WTC11 (cell line): ENCODE data around the gene CAPN15. TPM values are rescaled to one million over a fixed set of nuclear protein-coding genes. Genes with fewer than 3 reads are reported as not detected.

Experiments used
- ATAC-seq: fragments of 200-7000 bp; cut with Tn5 transposase; 2 replicates; pipeline ENCODE4 v1.10.0; 2021; ENCODE audit warnings: mild to moderate bottlenecking, moderate library complexity
- CTCF ChIA-PET: fragments of 300-600 bp; sonication (Branson Sonifier 250); formaldehyde crosslinking; loops from one replicate; lab custom pipeline; 2021; ENCODE audit warnings: antibody characterized with exemption; lab: Charles Lee
- POLR2A ChIA-PET: fragments of 350-600 bp; sonication (Branson Sonifier 250); formaldehyde crosslinking; loops from one replicate; lab custom pipeline; 2021; ENCODE audit warnings: antibody characterized with exemption; lab: Charles Lee
- DNase-seq: peaks from one replicate; pipeline ENCODE4 v3.0.0; 2021; ENCODE audit warnings: low spot score
- H3K27ac Mint-ChIP-seq: 2 replicates; pipeline ENCODE4 v1.8.0; 2021; ENCODE audit warnings: mixed read lengths
- H3K27me3 Mint-ChIP-seq: 2 replicates; pipeline ENCODE4 v1.8.0; 2021; ENCODE audit warnings: low read depth, mild to moderate bottlenecking, moderate library complexity, mixed read lengths
- H3K36me3 Mint-ChIP-seq: 2 replicates; pipeline ENCODE4 v1.8.0; 2021; ENCODE audit warnings: mixed read lengths
- H3K4me1 Mint-ChIP-seq: 2 replicates; pipeline ENCODE4 v1.8.0; 2022; ENCODE audit warnings: mixed read lengths
- H3K4me3 Mint-ChIP-seq: 2 replicates; pipeline ENCODE4 v1.8.0; 2021; ENCODE audit warnings: mild to moderate bottlenecking, moderate library complexity, mixed read lengths
- H3K9me3 Mint-ChIP-seq: 2 replicates; pipeline ENCODE4 v1.8.0; 2021; ENCODE audit warnings: mixed read lengths
- E2F1 ChIP-seq: sonication (generic); formaldehyde crosslinking; IDR thresholded peaks from 2 replicates; pipeline ENCODE4 v1.8.0; 2022; ENCODE audit warnings: mild to moderate bottlenecking, missing genetic modification reagents
- ETV6 ChIP-seq: sonication (generic); formaldehyde crosslinking; IDR thresholded peaks from 2 replicates; pipeline ENCODE4 v1.8.1; 2022; ENCODE audit warnings: mild to moderate bottlenecking, missing genetic modification reagents
- HMGA2 ChIP-seq: fragments of 250-450 bp; sonication (Bioruptor Pico); IDR thresholded peaks from 2 replicates; pipeline ENCODE4 v1.4.0; 2021; ENCODE audit warnings: mild to moderate bottlenecking, moderate library complexity
- JUN ChIP-seq: sonication (generic); formaldehyde crosslinking; IDR thresholded peaks from 2 replicates; pipeline ENCODE4 v1.8.0; 2023; ENCODE audit warnings: mild to moderate bottlenecking, missing genetic modification reagents
- KAT7 ChIP-seq: sonication (generic); formaldehyde crosslinking; IDR thresholded peaks from 2 replicates; pipeline ENCODE4 v1.8.1; 2023; ENCODE audit warnings: missing genetic modification reagents, mild to moderate bottlenecking, borderline replicate concordance
- NR2C2 ChIP-seq: sonication (generic); formaldehyde crosslinking; IDR thresholded peaks from 2 replicates; pipeline ENCODE4 v1.8.0; 2022; ENCODE audit warnings: mild to moderate bottlenecking, missing genetic modification reagents
- PRDM15 ChIP-seq: sonication (generic); formaldehyde crosslinking; IDR thresholded peaks from 2 replicates; pipeline ENCODE4 v1.8.0; 2022; ENCODE audit warnings: missing genetic modification reagents
- RELA ChIP-seq: sonication (generic); formaldehyde crosslinking; IDR thresholded peaks from 2 replicates; pipeline ENCODE4 v1.8.1; 2022; ENCODE audit warnings: missing genetic modification reagents, mild to moderate bottlenecking, borderline replicate concordance
- SMAD4 ChIP-seq: sonication (generic); formaldehyde crosslinking; IDR thresholded peaks from 2 replicates; pipeline ENCODE4 v1.8.0; 2022; ENCODE audit warnings: mild to moderate bottlenecking, missing genetic modification reagents
- TP53 ChIP-seq: sonication (generic); formaldehyde crosslinking; IDR thresholded peaks from 2 replicates; pipeline ENCODE4 v1.8.1; 2023; ENCODE audit warnings: mild to moderate bottlenecking, missing genetic modification reagents
- ZMAT4 ChIP-seq: fragments of 250-450 bp; sonication (Bioruptor Pico); IDR thresholded peaks from 2 replicates; pipeline ENCODE4 v1.9.0; 2021; ENCODE audit warnings: mild to moderate bottlenecking
- total RNA-seq: library from RNA; stranded (reverse); gene quantifications from 3 replicates; pipeline ENCODE4 v1.2.3, GENCODE V29; 2021
- TF ChIP-seq, protein P1 (sequence below): sonication (generic); formaldehyde crosslinking; conservative IDR thresholded peaks from 2 replicates; pipeline ENCODE4 v1.8.1; 2022; ENCODE audit warnings: mild to moderate bottlenecking, missing genetic modification reagents
- TF ChIP-seq, protein P2 (sequence below): sonication (generic); formaldehyde crosslinking; IDR thresholded peaks from 2 replicates; pipeline ENCODE4 v1.8.1; 2023; ENCODE audit warnings: mild to moderate bottlenecking, missing genetic modification reagents, borderline replicate concordance
- TF ChIP-seq, protein P3 (sequence below): fragments of 250-450 bp; sonication (Bioruptor Pico); IDR thresholded peaks from 2 replicates; pipeline ENCODE4 v1.9.0; 2021; ENCODE audit warnings: moderate library complexity, mild to moderate bottlenecking, inconsistent platforms, borderline replicate concordance
- TF ChIP-seq, protein P4 (sequence below): fragments of 250-450 bp; sonication (Bioruptor Pico); IDR thresholded peaks from 2 replicates; pipeline ENCODE4 v2.1.2; 2022; ENCODE audit warnings: mild to moderate bottlenecking, moderate library complexity
- TF ChIP-seq, protein P5 (sequence below): sonication (generic); formaldehyde crosslinking; IDR thresholded peaks from 2 replicates; pipeline ENCODE4 v1.8.0; 2022; ENCODE audit warnings: mild to moderate bottlenecking, missing genetic modification reagents

CAPN15 gene
- total RNA-seq, 1 experiment from 2014 or later: 110 TPM

- ATAC-seq (no peak), DNase-seq (no peak)
- Mint-ChIP-seq H3K27ac (no peak overlapping the region), H3K36me3 (peaks cover 4% of the 10 kb centered on the region; the same call in 1 of the 2 replicates), H3K27me3 (no peaks in the 10 kb centered on the region), H3K4me1 (no peaks in the 10 kb centered on the region), H3K4me3 (no peak overlapping the region), H3K9me3 (no peaks in the 10 kb centered on the region)
- ChIA-PET CTCF (interaction anchor here (1.0 to 1.1 kb wide), 2 partner anchors 28 to 124 kb away, joined by 3 read pairs; no protein-coding TSS in a partner anchor), POLR2A (no interaction called here)
- no peak for TF ChIP-seq HMGA2 (CRISPR knock-in tag)
- TF ChIP-seq ETV6 (CRISPR knock-in tag): no peak
- no peak for TF ChIP-seq SMAD4 (CRISPR knock-in tag)
- TF ChIP-seq RELA (CRISPR knock-in tag): no peak
Observed at GRCh38 chr16:515175-515938, 12.2 kb upstream of the CAPN15 start.

DNA sequence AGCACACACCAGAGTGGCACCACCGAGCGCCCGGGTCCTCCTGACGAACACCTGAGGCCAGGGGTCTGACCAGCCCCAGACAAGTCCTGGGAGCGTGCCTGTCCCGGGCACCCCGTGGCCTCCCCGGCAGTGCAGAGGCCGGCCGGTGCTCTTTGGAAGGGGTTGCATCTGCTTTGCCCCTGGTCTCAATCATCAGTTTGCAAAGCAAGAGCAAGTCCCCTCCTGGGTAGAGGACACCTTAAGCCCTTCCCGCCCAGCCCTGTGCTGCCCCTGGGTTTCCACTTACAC is 11.6 kb upstream of the CAPN15 start:
- no peaks in the 10 kb centered on the region for H3K4me1 Mint-ChIP-seq
- CTCF ChIA-PET: no interaction called here
- ATAC-seq (no peak), DNase-seq (no peak)
- H3K9me3 Mint-ChIP-seq: no peaks in the 10 kb centered on the region
- H3K36me3 Mint-ChIP-seq: peaks cover 2% of the 10 kb centered on the region; the same call in 1 of the 2 replicates
- no peak overlapping the region for H3K4me3 Mint-ChIP-seq
- H3K27ac Mint-ChIP-seq: no peak overlapping the region
- POLR2A ChIA-PET: no interaction called here
- H3K27me3 Mint-ChIP-seq: no peaks in the 10 kb centered on the region
- TF ChIP-seq NR2C2 (no peak), KAT7 (CRISPR knock-in tag) (no peak), TP53 (CRISPR knock-in tag) (no peak), SMAD4 (CRISPR knock-in tag) (no peak), ZMAT4 (CRISPR knock-in tag) (no peak), JUN (CRISPR knock-in tag) (no peak), E2F1 (CRISPR knock-in tag) (no peak), PRDM15 (CRISPR knock-in tag) (no peak)
- TF ChIP-seq, protein P1, sequence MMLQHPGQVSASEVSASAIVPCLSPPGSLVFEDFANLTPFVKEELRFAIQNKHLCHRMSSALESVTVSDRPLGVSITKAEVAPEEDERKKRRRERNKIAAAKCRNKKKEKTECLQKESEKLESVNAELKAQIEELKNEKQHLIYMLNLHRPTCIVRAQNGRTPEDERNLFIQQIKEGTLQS (CRISPR knock-in tag): no peak
- TF ChIP-seq, protein P2, sequence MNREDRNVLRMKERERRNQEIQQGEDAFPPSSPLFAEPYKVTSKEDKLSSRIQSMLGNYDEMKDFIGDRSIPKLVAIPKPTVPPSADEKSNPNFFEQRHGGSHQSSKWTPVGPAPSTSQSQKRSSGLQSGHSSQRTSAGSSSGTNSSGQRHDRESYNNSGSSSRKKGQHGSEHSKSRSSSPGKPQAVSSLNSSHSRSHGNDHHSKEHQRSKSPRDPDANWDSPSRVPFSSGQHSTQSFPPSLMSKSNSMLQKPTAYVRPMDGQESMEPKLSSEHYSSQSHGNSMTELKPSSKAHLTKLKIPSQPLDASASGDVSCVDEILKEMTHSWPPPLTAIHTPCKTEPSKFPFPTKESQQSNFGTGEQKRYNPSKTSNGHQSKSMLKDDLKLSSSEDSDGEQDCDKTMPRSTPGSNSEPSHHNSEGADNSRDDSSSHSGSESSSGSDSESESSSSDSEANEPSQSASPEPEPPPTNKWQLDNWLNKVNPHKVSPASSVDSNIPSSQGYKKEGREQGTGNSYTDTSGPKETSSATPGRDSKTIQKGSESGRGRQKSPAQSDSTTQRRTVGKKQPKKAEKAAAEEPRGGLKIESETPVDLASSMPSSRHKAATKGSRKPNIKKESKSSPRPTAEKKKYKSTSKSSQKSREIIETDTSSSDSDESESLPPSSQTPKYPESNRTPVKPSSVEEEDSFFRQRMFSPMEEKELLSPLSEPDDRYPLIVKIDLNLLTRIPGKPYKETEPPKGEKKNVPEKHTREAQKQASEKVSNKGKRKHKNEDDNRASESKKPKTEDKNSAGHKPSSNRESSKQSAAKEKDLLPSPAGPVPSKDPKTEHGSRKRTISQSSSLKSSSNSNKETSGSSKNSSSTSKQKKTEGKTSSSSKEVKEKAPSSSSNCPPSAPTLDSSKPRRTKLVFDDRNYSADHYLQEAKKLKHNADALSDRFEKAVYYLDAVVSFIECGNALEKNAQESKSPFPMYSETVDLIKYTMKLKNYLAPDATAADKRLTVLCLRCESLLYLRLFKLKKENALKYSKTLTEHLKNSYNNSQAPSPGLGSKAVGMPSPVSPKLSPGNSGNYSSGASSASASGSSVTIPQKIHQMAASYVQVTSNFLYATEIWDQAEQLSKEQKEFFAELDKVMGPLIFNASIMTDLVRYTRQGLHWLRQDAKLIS (CRISPR knock-in tag): no peak
- TF ChIP-seq, protein P3, sequence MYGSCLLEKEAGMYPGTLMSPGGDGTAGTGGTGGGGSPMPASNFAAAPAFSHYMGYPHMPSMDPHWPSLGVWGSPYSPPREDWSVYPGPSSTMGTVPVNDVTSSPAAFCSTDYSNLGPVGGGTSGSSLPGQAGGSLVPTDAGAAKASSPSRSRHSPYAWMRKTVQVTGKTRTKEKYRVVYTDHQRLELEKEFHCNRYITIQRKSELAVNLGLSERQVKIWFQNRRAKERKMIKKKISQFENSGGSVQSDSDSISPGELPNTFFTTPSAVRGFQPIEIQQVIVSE (CRISPR knock-in tag): no peak
- TF ChIP-seq, protein P4, sequence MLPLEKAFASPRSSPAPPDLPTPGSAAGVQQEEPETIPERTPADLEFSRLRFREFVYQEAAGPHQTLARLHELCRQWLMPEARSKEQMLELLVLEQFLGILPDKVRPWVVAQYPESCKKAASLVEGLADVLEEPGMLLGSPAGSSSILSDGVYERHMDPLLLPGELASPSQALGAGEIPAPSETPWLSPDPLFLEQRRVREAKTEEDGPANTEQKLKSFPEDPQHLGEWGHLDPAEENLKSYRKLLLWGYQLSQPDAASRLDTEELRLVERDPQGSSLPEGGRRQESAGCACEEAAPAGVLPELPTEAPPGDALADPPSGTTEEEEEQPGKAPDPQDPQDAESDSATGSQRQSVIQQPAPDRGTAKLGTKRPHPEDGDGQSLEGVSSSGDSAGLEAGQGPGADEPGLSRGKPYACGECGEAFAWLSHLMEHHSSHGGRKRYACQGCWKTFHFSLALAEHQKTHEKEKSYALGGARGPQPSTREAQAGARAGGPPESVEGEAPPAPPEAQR (CRISPR knock-in tag): no peak
- TF ChIP-seq, protein P5, sequence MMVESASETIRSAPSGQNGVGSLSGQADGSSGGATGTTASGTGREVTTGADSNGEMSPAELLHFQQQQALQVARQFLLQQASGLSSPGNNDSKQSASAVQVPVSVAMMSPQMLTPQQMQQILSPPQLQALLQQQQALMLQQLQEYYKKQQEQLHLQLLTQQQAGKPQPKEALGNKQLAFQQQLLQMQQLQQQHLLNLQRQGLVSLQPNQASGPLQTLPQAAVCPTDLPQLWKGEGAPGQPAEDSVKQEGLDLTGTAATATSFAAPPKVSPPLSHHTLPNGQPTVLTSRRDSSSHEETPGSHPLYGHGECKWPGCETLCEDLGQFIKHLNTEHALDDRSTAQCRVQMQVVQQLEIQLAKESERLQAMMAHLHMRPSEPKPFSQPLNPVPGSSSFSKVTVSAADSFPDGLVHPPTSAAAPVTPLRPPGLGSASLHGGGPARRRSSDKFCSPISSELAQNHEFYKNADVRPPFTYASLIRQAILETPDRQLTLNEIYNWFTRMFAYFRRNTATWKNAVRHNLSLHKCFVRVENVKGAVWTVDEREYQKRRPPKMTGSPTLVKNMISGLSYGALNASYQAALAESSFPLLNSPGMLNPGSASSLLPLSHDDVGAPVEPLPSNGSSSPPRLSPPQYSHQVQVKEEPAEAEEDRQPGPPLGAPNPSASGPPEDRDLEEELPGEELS (CRISPR knock-in tag): no peak
